HG03135 (cell line): ENCODE results near the gene FBXL3.
"Not testable (repeated sequence)": the region's sequence is repeated elsewhere in the genome, so short reads cannot be mapped to it uniquely, and the experiment has no call there.

ENCODE experiments used
- ATAC-seq: cut with Tn5 transposase; IDR thresholded peaks from one replicate; pipeline ENCODE4 v1.9.1; 2021; ENCODE audit warnings: mild to moderate bottlenecking, moderate library complexity; ENCODE audit not compliant: unreplicated experiment

Gene FBXL3

GRCh38 chr13:77028202-77028601 lies 1.2 kb upstream of the FBXL3 start:
- no peak for ATAC-seq

GRCh38 chr13:77026255-77026860 lies 601 bp downstream of the FBXL3 start:
- peak; percentile 57 for ATAC-seq

GRCh38 chr13:77022341-77022740 lies 4.6 kb downstream of the FBXL3 start:
- ATAC-seq = no peak

- ATAC-seq = no peak
These were observed 7.2 kb downstream of the FBXL3 start for GRCh38 chr13:77019756-77020155.

- no peak for ATAC-seq
These were observed 9.9 kb downstream of the FBXL3 start for GRCh38 chr13:77016888-77017623.

GRCh38 chr13:77016251-77016812 lies 10.6 kb downstream of the FBXL3 start:
- no peak for ATAC-seq

GRCh38 chr13:77014906-77015685 lies 11.9 kb downstream of the FBXL3 start:
- ATAC-seq = no peak

GRCh38 chr13:77013853-77014542 lies 13.0 kb downstream of the FBXL3 start:
- ATAC-seq = no peak

- ATAC-seq = not testable (repeated sequence)
These were observed 17.2 kb downstream of the FBXL3 start for GRCh38 chr13:77009719-77010118.

DNA sequence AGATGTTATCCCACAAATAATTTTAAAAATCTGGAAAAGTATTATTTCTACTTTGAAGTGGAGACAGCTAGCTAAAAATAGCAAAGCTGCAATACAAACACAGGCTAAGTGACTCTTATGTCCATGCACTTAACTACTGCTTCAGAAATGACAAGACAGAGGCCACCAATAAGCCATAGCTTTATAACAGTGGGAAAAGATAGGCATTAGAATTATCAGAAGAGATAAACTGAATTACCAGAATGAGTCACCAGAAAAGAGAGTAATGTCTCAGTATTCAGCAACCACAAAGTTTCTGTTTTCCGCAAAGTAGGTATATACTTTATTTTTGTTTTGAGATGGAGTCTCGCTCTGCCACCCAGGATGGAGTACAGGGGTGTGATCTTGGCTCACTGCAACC lies 17.9 kb downstream of the FBXL3 start:
- ATAC-seq = no peak

DNA sequence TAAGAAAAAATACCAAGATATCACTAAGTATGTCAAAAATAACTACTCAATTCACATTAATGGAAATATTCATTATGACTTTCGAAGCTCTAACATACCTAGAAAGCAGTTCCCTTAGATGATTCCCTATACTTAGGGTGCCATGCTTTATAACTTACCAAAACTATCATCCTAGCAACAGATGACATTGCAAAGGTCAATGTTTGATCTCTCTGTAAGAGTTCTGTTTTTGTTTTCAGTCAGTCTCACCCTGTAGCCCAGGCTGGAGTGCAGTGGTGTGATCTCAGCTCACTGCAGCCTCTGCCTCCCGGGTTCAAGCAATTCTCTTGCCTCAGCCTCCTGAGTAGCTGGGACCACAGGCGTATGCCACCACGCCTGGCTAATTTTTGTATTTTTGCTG lies 18.6 kb downstream of the FBXL3 start:
- not testable (repeated sequence) for ATAC-seq

DNA sequence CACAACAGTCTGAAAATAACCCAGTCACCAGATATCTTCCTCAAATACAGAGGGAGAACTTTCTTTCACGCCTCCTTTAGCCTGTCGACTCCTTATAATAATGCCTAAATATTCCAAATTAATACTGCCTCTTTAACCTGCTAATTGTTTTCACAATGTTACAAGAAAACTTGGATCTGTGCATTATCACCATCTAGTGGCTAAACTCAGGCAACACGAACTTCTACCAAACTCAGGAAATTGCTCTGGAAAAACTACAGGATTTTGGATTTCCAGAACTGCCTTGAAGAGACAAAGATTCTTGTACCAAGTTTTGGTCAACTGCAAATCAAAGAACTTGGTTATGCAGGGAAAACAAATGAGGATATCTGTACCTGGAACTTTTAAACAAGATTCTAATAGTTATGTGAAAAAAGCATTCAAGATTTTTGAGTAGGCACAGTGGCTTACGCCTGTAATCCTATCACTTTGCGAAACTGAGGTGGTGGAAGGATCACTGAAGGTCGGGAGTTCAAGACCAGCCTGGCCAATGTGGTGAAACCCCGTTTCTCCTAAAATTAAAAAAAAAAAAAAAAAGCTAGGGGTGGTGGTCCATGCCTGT lies 24.3 kb downstream of the FBXL3 start:
- ATAC-seq = no peak

- no peak for ATAC-seq
These were observed 24.9 kb downstream of the FBXL3 start for GRCh38 chr13:77001963-77002587.

- no peak for ATAC-seq
These were observed 25.4 kb downstream of the FBXL3 start for GRCh38 chr13:77001540-77001939.

DNA sequence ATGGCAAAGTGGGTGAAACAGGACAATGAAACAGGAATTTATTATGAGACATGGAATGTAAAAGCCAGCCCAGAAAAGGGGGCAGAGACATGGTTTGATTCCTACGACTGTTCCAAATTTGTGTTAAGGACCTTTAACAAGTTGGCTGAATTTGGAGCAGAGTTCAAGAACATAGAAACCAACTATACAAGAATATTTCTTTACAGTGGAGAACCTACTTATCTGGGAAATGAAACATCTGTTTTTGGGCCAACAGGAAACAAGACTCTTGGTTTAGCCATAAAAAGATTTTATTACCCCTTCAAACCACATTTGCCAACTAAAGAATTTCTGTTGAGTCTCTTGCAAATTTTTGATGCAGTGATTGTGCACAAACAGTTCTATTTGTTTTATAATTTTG lies 26.5 kb downstream of the FBXL3 start:
- no peak for ATAC-seq

DNA sequence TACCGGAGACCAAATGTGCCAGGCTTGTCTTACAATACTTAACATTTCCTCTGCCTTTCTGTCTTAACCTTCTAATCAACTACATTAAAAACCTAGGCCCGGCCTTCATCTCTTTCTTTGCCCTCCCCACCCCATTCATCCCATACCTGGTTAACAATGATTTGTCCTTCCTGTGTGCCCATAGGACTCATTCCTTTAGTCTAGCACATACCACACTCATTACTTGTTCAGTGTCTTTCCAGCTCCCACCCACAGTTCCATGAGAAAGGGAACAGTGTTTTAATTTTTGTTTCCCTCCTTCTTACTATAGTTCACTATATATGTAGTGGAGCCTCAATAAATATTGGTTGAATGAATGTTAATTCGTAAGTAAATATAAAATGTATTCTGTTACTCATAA lies 32.7 kb downstream of the FBXL3 start:
- no peak for ATAC-seq

GRCh38 chr13:76993473-76993872 lies 33.5 kb downstream of the FBXL3 start:
- no peak for ATAC-seq

GRCh38 chr13:76993021-76993420 lies 33.9 kb downstream of the FBXL3 start:
- ATAC-seq = no peak

GRCh38 chr13:76992548-76993001 lies 34.4 kb downstream of the FBXL3 start:
- peak; percentile 5 for ATAC-seq
